ENCODE data around the gene RNPEP. TPM values are rescaled to one million over a fixed set of nuclear protein-coding genes. Genes with fewer than 3 reads are reported as not detected.

Gene RNPEP, protein sequence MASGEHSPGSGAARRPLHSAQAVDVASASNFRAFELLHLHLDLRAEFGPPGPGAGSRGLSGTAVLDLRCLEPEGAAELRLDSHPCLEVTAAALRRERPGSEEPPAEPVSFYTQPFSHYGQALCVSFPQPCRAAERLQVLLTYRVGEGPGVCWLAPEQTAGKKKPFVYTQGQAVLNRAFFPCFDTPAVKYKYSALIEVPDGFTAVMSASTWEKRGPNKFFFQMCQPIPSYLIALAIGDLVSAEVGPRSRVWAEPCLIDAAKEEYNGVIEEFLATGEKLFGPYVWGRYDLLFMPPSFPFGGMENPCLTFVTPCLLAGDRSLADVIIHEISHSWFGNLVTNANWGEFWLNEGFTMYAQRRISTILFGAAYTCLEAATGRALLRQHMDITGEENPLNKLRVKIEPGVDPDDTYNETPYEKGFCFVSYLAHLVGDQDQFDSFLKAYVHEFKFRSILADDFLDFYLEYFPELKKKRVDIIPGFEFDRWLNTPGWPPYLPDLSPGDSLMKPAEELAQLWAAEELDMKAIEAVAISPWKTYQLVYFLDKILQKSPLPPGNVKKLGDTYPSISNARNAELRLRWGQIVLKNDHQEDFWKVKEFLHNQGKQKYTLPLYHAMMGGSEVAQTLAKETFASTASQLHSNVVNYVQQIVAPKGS
- 75.8 and 97.4 TPM in 2 replicates for total RNA-seq

DNA sequence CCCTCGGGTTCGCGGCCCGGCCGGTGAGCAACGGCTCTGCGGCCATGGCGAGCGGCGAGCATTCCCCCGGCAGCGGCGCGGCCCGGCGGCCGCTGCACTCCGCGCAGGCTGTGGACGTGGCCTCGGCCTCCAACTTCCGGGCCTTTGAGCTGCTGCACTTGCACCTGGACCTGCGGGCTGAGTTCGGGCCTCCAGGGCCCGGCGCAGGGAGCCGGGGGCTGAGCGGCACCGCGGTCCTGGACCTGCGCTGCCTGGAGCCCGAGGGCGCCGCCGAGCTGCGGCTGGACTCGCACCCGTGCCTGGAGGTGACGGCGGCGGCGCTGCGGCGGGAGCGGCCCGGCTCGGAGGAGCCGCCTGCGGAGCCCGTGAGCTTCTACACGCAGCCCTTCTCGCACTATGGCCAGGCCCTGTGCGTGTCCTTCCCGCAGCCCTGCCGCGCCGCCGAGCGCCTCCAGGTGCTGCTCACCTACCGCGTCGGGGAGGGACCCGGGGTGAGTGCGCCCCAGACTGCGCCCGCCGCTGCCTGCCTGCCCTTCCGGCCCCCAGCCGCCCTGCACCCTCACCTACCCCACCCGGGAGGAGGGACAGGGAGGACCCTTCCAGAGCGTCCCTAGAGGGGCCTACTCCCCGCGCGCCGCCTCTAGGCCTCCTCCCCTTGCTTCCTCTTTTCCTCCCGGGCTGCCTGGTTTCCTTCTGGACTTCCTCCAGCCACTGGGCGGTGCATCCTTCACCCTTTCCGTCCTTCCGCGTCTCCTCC, at the start of gene RNPEP:
TSS of gene RNPEP (plus strand) at position 26 of the 757 bp plus-strand sequence. CDS start at position 45, 19 bp downstream.
- Histone ChIP-seq H3K4me3 (ENCODE audit: low read depth, low read length) (peak within 1 kb of the TSS; percentile 69), H3K36me3 (ENCODE audit: control insufficient read depth, insufficient read depth, low read length) (no peaks in the 10 kb centered on the region), H3K27me3 (ENCODE audit: control insufficient read depth, insufficient read depth, low read length) (no peaks in the 10 kb centered on the region)
- DNase-seq (ENCODE audit: low read depth) = no peak
- TF ChIP-seq, protein P1, sequence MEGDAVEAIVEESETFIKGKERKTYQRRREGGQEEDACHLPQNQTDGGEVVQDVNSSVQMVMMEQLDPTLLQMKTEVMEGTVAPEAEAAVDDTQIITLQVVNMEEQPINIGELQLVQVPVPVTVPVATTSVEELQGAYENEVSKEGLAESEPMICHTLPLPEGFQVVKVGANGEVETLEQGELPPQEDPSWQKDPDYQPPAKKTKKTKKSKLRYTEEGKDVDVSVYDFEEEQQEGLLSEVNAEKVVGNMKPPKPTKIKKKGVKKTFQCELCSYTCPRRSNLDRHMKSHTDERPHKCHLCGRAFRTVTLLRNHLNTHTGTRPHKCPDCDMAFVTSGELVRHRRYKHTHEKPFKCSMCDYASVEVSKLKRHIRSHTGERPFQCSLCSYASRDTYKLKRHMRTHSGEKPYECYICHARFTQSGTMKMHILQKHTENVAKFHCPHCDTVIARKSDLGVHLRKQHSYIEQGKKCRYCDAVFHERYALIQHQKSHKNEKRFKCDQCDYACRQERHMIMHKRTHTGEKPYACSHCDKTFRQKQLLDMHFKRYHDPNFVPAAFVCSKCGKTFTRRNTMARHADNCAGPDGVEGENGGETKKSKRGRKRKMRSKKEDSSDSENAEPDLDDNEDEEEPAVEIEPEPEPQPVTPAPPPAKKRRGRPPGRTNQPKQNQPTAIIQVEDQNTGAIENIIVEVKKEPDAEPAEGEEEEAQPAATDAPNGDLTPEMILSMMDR (IDR thresholded peaks at IDR 0.05; ENCODE audit: insufficient read depth, low read length, poor library complexity, severe bottlenecking) = peak; percentile 1

DNA sequence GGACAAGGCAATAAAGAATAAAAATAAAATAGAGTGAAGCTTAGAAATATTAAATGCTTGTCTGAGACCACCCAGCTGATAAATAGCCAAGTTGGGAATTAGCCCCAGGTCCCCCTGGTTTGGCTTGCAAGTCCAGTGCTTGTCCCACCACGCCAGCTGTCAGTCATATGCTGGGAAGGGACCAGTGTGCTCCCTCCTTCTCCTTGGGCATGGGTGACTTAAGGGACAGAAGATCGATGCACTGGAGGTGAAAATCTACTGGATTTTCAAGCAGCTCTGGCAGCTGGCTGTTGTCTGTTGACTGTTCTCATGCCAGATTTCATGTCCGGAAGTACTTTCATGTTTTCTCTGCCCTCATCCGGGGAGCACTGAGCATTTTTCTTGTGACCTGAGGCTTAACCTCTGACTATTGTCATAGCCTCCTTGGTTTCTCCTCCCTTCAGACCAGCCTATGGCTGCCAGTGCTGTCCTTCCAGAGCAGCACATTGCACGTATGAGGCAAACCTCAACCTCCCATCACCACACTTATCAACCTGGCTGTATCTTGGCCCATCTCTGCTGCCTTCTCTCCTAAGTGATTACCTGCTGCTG, 48.5 kb upstream of the RNPEP start:
- no peaks in the 10 kb centered on the region for H3K27me3 ChIP-seq (ENCODE audit: control insufficient read depth, insufficient read depth, low read length)
- TF ChIP-seq, protein P1 (IDR thresholded peaks at IDR 0.05; ENCODE audit: insufficient read depth, low read length, poor library complexity, severe bottlenecking) = no peak
- no peak for DNase-seq (ENCODE audit: low read depth)
- no peaks in the 10 kb centered on the region for H3K36me3 ChIP-seq (ENCODE audit: control insufficient read depth, insufficient read depth, low read length)
- H3K4me3 ChIP-seq (ENCODE audit: low read depth, low read length) = no peak overlapping the region

DNA sequence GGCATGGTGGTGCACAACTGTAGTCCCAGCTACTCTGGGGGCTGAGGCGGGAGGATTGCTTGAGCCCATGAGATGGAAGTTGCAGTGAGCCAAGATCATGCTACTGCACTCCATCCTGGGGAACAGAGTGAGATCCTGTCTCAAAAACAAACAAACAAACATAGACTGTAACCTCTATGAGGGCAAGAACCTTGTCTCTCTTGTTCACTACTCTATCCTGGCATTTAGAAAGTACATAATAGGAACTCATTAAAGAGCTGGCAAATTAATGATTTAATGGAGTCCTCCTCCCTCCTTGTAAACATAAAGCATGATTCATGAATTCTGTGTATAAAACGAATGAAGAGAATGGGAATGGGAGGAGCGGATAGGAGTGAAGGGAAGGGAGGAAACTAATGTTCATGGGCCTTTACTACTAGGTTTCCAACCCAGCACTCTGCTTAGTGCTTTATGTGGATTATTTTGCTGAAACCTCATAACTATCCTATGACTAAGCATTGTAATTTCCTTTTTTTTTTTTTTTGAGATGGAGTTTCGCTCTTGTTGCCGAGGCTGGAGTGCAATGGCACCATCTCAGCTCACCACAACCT, 44.7 kb upstream of the RNPEP start:
- no peak for DNase-seq (ENCODE audit: low read depth)
- H3K4me3 ChIP-seq (ENCODE audit: low read depth, low read length) = no peak overlapping the region
- no peaks in the 10 kb centered on the region for H3K27me3 ChIP-seq (ENCODE audit: control insufficient read depth, insufficient read depth, low read length)
- TF ChIP-seq, protein P1 (IDR thresholded peaks at IDR 0.05; ENCODE audit: insufficient read depth, low read length, poor library complexity, severe bottlenecking) = no peak
- no peaks in the 10 kb centered on the region for H3K36me3 ChIP-seq (ENCODE audit: control insufficient read depth, insufficient read depth, low read length)

DNA sequence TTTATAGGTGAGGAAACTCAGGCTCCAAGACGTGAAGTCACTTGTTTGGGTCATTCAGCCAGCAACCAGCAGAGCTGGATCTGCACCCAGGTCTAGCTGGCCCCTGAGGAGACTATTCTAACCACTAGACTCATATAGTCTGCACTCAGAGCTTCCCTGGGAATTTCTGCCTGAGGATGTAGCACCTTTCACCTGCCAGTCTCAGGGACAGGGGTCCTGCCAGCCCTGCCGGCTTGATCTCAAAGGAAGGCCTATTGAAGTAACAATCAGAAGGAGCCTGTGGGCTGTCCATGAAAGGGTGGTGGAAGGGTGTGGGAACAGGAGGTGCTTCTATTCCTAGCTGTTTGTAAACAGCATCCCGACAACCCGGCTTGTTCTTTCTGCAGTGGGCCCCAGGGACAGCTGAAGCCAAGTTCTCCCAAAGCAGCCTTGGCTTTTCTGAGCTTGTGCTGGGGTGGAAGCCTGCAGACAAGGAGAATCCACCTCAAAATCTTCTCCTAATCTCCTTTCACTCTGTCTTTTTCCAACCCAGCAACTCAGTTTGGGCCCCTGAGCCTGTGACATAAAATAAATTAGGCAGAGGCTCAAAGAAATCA, 43.9 kb upstream of the RNPEP start:
- no peak for DNase-seq (ENCODE audit: low read depth)
- Histone ChIP-seq H3K36me3 (ENCODE audit: control insufficient read depth, insufficient read depth, low read length) (no peaks in the 10 kb centered on the region), H3K27me3 (ENCODE audit: control insufficient read depth, insufficient read depth, low read length) (no peaks in the 10 kb centered on the region), H3K4me3 (ENCODE audit: low read depth, low read length) (no peak overlapping the region)
- TF ChIP-seq, protein P1 (IDR thresholded peaks at IDR 0.05; ENCODE audit: insufficient read depth, low read length, poor library complexity, severe bottlenecking) = no peak

DNA sequence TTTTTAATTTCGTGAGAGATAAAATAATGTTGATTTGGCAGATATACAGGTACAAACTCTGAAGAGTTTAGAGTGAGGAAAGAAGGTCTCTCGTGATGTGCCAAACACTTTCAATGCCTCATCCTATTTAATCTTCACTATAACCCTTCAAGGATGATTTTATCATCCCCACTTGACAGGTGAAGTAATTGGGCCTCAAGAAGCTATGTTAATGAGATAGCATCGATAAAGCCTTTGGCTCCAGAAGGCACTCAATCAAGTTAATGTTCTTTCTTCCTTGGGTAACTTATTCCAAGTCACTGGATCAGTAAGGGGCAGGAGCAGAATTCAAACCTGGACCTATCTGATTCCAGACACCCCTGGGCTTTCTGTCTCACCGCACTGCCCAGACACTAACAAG, 43.3 kb upstream of the RNPEP start:
- H3K27me3 ChIP-seq (ENCODE audit: control insufficient read depth, insufficient read depth, low read length) = no peaks in the 10 kb centered on the region
- TF ChIP-seq, protein P1 (IDR thresholded peaks at IDR 0.05; ENCODE audit: insufficient read depth, low read length, poor library complexity, severe bottlenecking) = no peak
- no peak for DNase-seq (ENCODE audit: low read depth)
- no peaks in the 10 kb centered on the region for H3K36me3 ChIP-seq (ENCODE audit: control insufficient read depth, insufficient read depth, low read length)
- no peak overlapping the region for H3K4me3 ChIP-seq (ENCODE audit: low read depth, low read length)
